Hindlimb muscle (tissue), 1 donor: Measurements from ENCODE around the gene C2CD2. TPM values are rescaled to one million over a fixed set of nuclear protein-coding genes. Genes with fewer than 3 reads are reported as not detected.

Experiments used
- DNase-seq: peaks from one replicate; pipeline ENCODE4 v3.0.0-alpha.2; 2013
- polyA plus RNA-seq: library from polyadenylated mRNA; unstranded; fragments of 120-200 nt; gene quantifications from one replicate; pipeline ENCODE4 v1.2.1, GENCODE V29; 2013; ENCODE audit not compliant: insufficient read length

Gene C2CD2
- polyA plus RNA-seq, 1 donor, result 8.9 TPM

DNA sequence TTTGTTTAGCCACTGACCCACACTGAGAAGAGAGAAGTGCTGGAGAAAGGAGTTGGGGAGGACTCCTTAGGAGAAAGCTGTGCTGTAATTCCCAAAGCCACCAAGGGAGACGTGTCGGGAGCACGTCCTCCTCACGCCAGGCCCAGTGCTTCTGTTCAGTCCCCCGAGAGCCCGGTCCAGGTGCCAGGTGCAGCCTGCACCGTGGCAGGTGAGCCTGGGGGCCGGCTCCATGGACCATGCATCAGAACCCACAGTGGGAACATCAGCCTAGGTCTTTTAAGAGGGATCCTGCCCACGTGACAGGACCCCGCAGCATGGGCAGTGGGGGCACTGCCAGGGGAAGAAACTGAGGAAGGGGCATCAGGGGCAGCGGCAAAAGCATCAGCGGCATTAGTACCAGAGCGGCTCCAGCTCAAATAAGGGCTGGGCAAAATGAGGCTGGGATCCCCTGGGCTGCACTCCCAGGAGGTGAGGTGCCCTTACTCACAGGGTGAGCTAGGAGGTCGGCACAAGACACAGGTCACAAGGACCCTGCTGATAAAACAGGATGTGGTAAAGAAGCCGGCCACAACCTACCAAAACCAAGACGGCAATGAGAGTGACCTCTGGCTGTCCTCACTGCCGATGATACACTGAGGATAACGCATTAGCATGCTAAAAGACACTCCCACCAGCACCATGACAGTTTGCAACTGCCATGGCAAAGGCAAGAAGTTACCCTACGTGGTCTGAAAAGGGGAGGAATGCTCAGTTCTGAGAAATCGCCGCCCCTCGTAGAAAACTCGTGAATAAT is 50.1 kb downstream of the C2CD2 start:
- no peak for DNase-seq

DNA sequence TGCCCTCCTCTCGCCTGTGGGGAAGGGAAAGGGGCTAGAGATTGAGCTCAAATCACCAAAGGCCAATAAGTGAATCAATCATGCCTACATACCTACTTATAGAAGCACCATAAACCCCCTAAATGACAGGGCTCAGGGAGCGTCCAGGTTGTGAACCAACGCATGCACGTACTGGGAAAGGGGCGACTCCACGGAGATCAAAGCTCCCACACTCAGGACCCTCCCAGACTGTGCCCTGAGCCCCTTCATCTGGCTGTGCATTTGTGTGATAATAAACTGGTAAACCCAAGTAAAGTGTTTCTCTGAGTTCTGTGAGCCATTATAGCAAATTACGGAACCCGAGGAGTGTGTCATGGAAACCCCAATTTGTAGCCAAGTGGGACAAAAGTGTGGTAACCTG is 50.9 kb downstream of the C2CD2 start:
- DNase-seq, result no peak

DNA sequence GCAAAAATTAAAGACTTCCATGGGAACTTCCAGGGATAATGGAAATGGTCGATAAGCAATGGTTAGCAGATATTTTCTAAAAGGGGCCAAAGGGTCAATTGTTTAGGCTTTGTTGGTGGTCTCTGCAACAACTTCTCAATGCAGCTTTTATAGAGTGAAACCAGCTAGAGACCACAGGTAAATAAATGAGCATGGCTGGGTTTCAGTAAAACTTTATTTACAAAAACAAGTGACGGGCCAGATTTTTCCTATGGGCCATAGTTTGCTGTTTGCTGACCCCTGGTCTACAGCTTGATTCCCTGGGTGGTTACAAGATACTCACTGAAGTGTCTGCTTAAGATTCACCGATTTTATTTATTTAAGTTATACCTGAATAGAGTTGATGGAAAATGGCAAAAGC is 52.0 kb downstream of the C2CD2 start:
- DNase-seq, result no peak

DNA sequence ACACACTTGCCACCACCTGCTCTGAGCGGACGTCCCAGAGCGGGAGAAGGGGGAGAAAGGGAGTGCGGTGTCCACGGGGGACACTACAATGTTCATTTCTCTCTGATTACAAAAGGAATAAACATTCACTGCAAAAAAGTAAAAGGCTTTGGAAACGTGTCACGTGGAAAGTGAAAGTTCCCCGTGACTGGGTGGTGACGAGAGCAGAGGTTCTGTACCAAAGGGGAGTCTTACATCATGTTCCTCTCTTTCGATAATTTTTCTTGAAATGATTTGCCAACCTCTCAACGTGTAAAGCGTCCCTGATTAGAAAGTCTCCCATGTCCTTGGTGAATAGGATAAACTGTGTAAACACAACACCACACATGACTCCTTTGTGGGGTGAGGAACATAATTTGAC is 52.7 kb downstream of the C2CD2 start:
- no peak for DNase-seq

DNA sequence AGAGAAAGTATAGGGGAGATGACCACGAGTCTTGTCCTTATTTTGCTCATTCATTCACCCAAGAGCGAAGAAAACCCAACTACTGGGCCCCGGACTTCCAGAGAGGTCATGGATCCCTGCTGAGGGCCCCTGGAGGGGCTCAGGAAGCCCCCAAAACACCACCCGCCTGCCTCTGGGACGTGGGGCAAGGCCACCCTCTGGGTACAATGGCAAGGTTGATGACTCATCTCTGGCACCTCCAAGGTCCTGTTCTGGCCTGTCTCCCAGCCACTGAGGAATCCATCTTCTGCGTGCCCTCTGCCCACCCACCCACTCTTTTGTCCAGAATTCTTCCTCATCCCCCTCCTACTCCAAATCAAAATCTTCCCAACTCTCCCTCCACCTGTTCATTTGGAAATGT is 53.4 kb downstream of the C2CD2 start:
- DNase-seq, result no peak

DNA sequence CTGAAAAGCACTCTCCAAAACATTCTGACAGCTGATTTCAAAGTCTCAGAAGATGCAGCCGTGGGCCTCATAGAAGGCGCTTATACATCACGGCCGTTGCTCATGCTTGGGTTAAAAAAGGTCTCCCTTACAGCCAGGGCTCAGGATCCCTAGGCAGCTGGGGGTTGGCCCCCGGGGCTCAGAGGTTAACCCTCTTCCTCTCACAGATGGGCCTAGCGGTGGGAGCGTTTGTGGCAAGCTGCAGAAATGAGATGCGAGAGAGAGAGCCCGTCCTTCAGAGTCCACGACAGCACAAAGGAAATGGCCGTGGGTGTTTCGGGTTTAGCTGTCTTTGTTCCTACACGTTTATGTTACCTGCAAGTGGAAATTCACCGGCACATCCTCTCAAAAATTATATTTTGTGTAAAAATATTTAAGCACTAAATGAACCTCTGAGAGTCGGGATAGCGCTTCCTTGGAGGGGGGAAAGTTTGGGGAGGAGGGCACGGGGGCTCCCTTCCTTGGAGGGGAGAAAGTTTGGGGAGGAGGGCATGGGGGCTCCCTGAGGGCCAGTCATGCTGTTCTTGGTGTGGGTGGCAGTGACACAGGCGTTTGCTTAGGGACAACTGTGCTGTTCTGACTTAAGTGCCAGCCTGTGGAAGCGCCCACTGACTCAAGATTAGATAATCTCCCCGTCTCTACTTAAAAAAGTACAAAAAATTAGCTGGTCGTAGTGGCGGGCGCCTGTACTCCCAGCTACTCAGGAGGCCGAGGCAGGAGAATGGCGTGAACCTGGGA is 54.2 kb downstream of the C2CD2 start:
- no peak for DNase-seq

DNA sequence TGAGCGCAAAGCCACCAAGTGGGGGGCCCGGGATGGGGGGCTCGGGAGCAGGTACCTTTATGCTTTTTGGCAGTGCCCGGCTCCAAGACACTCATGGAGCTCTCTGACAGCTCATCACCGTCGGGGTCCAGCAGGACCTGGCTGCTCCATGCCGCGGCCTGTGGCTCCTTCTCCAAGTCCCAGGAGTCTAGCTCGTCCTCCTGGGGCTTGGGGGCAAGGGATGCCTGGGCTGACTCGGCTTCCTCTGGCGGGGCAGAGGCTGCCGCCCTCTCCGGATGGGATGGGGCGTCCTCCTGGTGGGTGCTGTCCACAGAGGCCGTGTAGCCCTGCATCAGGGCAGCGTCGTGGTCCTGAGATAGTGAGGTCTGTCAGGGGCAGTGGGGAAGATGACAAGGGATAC is 54.8 kb downstream of the C2CD2 start:
- no peak for DNase-seq

DNA sequence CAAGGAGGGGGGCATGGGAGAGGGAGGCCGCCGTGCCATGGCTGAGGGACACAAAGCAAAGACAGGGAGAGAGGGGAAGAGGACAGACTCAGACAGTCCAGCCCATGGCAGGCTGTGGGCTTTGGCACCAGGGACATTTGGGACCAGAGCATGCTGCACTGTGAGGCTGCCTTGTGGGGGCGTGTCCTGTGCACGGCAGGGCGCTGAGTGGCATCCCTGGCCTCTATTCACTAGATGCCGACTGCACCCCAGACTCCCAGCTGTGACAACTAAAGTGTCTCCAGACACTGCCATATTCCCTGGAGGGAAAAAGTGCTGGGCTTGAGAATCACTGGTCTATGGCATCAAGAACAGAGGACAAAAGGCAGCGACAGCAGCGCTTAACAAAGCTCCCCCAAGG is 56.1 kb downstream of the C2CD2 start:
- DNase-seq, result no peak

DNA sequence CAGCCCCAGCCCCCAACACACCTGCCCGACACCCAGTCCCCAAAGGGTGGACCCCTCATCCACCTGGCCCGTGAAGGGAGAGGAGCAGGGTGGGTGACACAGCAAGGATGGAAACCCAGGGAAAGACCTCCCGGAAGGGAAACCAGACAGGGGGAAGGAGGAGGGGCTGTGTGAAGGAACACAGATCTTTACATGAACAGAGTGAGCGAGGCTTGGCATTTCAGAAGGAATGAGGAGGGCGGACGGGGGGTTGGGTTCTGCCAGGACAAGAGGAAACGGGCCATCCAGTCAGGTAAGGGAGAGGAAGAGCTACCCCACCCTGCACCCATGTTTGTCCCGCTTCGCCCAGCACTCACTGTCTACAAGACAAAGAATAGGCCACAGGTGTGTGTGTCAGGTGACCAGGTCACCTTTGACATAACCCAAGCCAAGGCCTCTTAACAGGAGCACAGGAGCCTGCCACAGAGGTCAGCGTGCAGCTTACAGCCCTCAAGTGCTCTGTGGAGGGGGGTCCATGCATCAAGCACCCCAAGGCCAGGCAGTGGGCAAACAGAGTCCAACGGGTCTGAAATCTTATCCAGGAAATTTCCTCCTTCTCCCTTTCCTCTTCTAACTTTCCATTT is 56.7 kb downstream of the C2CD2 start:
- DNase-seq, result no peak

DNA sequence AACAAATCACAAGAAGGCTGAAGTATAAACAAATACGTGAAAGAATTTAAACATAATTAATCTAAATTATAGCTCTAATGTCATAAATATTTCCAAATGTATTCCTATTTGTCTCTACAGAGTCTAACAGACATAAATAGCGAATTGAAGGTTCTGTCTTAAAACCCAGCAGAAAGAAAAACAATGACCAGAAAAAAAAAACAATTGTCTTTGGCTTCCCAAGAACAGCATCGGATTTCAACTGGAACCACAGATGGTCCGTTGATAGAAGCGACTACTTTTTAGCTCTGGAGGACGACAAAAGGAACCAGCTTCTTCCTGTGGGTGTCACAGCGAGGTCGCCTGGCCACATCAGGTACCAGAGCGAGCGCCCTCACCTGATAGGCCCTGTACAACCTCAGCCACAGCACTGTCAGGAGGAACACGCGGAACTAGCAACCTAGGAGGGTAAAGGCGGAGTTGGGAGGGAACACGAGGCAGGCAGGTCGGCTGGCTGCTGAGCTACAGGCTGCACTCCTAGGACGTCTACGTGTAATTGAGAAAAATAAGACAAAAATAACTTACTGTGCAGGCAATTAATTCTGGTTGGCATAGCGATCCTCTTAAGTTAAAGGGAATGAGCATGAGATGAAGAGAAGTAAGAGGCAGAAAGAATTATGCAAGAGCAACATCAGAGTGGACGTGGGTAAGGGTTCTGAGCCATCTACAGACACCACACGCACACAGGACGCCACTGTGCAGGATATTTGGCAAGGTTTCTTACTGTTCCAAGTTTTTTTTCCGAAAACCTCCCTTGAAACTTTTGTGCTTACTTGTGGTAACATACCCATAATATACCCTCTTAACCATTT is 58.0 kb downstream of the C2CD2 start:
- no peak for DNase-seq

DNA sequence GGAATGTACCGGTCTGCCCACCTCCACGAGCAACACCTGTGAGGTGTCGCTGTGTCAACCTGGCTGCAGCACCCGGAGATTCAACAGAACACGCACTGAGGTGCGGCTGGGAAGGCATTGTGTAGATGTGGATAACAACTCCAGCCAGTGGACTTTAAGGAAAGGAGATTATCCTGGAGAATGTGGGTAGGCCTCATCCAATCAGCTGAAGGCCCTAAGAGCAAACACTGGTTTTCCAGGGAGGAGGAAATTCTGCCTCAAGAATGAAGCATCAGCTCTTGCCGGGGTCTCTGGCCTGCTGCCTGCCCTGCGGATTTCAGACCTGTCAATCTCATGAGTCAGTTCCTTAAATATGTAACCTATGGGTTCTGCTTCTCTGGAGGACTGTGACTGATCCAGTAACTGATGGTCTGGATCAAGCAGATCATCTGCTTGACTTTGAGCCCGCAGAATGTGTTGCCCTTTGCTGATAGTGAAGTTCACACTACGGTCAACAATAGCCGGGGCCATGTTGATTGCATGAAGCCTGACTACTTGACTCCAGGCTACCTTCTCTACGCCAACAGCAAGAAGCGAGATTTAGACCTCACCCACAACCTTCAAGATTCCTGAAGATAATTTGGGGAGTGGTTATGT is 58.8 kb downstream of the C2CD2 start:
- DNase-seq, result no peak

DNA sequence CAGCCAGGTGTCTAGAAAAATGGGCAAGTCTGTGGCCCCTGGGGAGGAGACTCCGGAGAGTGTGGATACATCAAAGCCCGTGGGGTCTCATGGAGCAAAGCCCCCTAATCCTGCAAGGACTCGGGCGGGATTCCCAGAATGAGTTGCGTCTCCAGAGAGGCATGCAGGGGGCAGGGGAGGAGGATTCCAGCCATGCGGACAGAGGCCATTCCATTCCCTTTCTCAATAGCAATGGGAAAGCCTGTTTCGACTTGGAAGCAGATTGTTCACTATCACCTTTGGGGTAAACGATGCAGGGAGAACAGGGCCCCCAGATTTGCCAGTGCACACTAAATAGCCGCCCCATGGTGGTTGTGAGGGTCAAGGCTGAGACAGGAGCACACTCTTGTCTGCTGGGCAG is 59.3 kb downstream of the C2CD2 start:
- DNase-seq, result no peak

DNA sequence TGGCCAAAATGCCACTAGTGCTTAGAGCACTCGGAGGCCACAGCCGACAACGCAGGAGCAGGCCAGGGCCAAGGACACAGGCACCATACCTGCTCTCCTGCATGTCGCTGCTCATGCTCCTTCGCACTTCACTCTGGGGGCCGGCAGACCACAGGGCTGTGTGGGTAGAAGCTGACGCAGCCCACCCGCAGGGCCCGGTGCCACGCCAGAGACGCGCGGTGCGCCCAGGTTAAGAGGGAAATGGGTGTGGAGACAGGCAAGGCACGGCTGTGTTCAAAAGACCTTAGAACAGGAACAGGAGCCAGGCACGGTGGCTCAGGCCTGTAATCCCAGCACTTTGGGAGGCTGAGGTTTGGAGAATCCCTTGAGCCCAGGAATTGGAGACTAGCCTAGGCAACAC is 61.1 kb downstream of the C2CD2 start:
- no peak for DNase-seq

DNA sequence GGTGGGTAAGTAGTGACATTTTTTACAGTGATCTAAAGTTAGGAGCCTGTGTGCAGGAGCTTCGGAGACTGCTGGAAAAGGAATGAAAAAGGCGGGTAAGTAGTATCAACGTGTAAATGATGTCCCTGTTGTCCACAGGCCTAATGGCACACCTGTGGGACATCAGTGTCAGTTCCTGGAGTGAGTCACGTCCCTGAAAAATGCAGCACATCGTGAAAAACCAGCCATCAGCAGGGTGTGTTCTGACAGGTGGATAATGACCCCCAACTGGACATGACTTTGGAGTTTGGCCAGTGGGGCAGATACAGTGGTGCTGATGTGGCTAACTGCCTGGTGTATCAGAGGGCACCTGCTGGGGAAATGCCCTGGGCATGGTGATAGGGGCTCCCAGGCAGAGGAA is 62.7 kb downstream of the C2CD2 start:
- DNase-seq, result no peak

DNA sequence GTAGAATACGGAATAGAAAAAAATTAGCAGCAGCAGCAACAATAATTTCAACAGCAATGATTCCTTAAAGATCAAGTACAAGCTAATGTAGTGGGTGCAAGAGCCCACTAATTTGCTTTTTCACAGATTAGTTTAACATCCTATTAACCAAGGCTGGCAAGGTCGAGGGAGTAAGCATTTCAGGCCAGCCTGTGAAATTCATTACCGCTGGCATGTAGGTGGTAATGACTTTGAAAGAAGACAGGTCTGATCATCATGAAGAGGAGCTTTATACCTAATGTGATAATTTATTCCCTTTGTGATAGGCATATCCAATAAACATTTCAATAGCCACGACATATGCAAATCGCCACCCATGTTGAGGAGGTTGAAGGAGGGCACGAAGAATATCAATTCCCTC is 63.5 kb downstream of the C2CD2 start:
- DNase-seq, result no peak

DNA sequence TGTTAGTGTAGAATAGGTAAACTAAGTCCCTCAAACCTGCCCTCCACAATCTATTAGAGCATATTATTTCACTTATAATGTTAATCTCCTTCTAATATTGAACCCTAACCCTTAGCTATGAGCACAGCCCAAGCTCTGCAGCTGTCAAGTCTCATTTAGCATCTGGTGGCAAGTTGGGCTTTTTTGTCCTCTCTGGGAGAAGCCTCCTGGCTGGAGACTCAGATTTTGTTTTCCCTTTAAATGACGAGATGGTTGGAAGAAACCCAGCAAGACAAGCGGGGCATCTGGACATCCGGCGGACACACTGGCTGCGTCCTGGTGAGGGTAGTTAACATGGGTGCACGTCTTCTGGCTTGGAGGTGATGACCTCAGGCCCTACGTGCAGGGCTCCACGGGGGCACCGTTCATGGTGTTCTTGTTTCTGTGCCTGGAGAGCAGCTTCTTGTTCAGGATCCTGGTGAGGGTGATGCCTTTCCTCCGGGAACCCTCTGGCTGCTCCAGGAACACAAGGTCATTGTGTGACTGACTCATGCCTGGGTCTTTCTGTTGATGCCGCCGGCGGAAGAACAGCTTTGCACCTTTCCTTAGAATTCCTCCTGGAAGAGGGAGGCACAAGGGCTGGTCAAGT is 65.0 kb downstream of the C2CD2 start:
- no peak for DNase-seq

DNA sequence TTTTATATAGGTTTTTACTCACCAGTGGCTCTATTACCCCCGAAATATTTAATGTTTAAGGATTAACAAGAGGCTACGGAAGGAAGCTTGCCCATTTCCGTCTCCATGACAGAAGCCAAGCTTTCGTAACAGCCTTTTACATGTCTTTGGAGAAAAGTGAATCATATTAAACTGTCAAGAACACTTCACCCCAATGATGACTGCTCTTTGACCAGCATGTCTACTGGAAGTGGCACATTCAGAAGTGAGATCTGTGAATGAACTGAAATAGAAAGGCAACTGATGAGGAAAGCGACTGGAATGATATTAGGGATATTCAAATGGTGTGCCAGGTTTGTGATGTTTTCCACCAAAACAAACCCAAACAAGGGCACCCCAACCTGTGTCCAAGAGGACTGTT is 66.2 kb downstream of the C2CD2 start:
- DNase-seq, result no peak

DNA sequence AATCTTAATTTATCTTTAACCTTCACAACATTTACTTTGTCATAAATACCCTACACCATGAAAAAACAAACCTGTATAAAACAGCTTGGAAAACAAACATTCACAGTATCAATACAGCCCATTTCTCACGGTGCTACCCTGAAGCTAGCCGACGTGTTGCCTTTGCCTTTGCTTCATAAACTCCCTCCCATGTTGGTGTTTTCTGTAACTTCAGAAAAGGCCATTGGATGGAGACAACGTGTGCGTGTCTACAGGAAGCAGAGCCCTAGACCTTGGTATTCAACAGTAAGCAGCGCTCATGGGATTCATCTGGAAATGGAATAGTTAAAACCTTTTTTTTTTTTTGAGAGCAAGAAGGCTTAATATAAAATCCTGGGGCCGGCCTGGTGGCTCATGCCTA is 67.5 kb downstream of the C2CD2 start:
- no peak for DNase-seq

DNA sequence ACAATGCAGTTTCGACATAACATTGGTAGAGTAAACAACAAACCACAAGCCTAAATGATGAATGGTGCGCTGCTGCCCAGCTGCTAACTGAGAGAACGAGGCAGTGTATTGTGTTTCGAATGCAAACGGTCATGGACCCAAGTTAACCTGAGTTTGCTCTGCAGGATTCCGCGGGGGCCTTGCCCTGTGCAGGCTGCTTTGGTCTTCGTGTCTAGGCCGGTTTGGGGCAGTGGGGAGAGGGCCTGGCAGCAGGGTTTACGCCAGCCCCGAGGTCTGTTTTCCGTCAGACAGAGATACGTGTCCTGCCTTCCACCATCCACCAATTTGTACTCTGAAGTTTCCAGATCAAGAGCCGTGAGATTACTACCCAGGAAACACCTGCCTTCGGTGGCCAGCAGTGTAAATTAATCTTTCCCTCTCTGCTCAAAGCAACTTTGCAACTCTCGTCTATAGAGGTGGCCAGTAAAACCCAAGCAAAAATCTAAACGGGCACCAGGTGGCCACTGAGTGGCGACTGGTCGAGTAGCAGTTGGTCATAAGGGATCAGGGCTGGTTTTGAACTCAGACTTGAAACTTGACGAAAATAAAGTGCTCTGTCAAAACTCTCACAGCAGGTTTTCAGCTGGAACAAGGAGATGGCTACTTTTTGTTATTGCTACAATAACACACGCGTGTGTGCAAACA is 68.3 kb downstream of the C2CD2 start:
- DNase-seq, result no peak

DNA sequence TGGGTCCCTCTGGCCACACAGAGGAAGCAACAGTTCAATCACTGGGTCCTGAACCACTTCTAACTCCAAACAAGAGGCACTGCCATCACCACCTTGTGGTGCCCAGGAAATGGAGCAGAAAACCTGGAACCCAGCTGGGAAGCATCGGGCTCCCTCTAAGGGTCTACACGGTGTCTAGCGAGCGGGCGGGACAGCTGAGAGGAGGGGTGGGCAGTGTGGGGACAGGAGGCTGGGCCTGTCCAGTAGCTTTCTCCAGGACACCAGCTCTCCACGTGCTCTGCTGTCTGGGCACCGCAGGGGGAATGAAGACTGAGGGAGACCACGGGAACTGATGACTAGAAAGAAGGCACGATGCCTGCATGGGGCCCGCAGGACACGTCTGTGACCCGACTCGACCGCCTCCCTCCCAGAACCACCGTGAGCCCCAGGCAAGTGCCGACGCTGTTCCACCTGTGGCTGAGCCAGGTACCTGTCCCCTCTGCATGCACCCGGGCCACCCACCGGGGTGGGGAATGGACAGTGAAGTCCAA is 69.3 kb downstream of the C2CD2 start:
- no peak for DNase-seq

DNA sequence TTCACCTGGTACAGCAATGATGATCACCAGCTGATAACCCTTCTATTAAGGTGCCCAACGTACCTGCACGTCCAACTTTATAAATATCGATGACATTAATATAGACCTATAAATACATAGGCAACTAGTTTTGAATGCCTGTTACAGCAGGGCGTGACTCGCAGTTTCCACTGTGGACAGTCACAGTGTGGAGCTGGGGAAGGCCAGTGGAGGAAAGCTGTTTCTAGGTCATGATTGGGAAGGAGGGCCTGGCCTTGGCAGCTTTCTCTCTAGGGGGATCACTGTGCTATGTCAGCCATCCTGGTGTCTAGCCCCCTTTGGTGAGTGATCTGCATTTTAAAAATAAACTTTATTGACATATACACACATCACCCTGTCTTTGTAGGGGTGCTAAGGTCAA is 70.2 kb downstream of the C2CD2 start:
- DNase-seq, result no peak
